GM12874 (cell line): ENCODE measurements around the gene MEPE.
A peak's percentile ranks its signal among the peaks of the same experiment; 100 is the strongest.

Experiments used
- TF ChIP-seq, protein P1 (sequence below): IDR thresholded peaks from 2 replicates; pipeline ENCODE4 v1.5.1; 2011; ENCODE audit warnings: low read depth, mild to moderate bottlenecking, control low read depth, low read length, moderate library complexity; ENCODE audit not compliant: insufficient read depth

Gene MEPE

DNA sequence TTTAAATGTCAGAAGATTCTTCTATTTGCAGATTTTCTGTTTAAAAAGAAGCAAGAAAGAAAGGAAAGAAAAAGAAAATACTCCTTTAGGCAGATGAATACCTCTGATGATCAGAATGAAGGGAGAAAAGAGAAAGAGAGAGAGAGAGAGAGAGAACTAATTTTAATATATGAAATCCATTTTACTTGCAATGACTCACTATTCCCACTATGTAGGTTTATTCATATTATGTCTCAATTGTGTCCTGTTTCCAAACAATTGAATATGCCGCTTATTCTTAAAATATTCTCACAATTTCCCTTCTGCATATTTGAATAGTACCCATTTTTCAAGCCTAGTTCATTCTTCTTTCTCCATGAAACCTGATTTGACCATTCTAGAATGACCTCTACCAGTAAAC is 11.7 kb downstream of the MEPE start:
- TF ChIP-seq, protein P1, sequence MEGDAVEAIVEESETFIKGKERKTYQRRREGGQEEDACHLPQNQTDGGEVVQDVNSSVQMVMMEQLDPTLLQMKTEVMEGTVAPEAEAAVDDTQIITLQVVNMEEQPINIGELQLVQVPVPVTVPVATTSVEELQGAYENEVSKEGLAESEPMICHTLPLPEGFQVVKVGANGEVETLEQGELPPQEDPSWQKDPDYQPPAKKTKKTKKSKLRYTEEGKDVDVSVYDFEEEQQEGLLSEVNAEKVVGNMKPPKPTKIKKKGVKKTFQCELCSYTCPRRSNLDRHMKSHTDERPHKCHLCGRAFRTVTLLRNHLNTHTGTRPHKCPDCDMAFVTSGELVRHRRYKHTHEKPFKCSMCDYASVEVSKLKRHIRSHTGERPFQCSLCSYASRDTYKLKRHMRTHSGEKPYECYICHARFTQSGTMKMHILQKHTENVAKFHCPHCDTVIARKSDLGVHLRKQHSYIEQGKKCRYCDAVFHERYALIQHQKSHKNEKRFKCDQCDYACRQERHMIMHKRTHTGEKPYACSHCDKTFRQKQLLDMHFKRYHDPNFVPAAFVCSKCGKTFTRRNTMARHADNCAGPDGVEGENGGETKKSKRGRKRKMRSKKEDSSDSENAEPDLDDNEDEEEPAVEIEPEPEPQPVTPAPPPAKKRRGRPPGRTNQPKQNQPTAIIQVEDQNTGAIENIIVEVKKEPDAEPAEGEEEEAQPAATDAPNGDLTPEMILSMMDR, result no peak

DNA sequence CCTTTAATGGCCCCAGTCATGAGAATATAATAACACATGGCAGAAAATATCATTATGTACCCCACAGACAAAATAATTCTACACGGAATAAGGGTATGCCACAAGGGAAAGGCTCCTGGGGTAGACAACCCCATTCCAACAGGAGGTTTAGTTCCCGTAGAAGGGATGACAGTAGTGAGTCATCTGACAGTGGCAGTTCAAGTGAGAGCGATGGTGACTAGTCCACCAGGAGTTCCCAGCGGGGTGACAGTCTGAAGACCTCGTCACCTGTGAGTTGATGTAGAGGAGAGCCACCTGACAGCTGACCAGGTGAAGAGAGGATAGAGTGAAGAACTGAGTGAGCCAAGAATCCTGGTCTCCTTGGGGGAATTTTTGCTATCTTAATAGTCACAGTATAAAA is 13.5 kb downstream of the MEPE start:
- TF ChIP-seq, protein P1, result no peak

DNA sequence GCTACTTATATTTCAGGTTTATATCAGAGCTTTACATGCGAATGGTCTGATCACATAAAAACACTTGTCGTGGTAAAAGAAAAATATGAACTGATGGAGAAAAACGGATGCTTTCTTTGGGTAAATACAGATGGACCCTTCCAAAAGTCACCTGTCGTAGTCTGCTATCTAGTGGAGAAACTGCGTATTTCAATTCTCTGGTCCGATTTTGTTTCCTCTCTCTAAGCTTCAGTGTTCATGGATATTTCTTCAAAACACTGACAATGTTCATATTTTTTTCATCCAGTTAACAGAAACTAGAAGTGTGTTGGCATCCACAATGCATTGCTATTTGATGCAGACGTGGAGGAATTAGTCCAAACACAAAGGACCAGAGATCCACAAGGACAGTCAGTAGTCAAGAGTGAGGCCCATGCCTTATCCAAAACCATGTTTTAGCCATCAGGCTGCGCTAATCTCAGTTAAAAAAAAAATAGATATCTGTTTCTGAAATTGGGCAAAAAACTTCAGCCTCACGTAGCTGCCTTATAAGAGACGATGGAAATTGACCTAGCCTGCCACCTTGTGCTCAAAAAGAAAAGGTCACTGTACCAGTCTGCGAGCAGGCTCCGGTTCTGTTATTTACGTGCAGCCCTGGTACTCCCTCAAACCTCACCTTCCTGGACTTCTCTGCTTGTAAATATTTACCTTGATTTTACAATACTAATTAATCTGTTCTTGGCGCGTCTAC is 16.0 kb downstream of the MEPE start:
- TF ChIP-seq, protein P1, result peak; percentile 45; the same call in 1 of the 2 replicates

DNA sequence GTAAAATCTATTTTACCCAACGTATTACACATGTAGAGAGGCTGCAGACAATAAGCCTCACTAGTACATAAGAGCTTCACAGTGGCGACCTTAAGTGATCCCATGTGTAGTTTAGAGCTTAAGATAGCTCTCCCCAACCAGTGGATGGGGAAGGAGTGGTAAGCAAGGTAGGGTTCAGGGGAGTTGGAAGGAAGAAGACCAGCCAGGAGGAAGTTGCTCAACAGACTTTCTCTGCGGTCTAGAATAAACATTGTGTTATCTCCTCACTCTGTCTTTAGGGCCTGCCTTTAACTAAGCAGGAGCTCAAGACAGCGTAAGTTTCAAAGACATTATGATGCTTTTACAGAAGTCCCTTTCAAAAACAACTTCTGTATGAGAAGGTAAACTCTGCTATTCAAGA is 16.8 kb downstream of the MEPE start:
- TF ChIP-seq, protein P1, result no peak

DNA sequence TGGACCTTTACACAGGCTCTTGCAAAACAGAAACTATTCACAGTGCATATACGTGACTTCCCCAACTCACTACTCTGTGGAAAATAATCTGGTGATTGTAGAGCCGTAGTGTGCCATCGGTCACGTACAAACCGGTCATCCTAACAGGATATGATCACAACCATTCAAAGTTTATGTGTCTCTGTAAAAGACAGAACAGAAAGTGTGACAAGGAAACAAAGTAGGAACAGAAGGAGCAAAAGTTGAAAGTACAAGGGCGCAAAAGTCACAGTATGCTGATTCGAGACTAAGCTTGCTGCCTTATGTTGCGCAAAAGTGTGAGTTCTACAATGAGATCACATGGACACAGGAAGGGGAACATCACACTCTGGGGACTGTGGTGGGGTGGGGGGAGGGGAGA is 18.6 kb downstream of the MEPE start:
- TF ChIP-seq, protein P1, result no peak

DNA sequence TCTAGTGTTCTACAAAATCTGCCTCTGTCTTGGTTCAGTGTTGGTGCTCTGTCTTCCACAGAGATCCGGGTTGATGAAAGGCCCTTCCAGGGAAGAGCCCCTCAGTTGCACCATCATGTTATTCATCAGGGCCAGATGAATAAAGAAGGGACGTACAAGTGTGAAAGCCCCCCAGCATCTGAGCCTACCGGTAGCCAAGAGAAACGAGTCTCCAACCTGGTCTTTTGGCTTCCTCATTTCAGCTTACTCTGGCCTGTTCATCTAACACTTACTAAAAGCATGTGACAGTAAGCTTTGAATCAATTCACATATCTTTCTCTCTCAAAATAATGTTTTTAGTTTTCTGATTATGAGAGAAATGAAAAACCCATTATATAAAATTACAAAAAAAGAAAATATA is 19.2 kb downstream of the MEPE start:
- TF ChIP-seq, protein P1, result no peak

DNA sequence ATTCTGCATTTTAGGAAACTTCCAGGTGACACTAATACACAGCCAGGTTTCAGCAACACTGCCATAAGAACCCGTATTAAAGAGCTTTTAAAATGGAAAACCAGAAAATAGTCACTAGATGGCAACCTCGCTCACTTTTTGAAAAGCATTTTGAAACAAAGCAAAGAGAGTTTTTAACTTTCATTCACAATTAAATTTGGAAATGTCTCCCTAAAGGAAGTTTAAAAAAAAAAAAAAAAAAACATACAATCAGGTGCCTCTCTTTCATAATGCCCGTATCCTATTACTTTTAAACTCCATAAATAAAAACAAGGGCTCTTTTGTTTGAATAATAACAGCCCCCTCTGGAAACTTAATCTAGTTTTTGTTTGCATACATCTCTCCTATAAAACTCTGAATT is 20.3 kb downstream of the MEPE start:
- TF ChIP-seq, protein P1, result 0 out of 2 replicates have a peak, but pooled peaks have one; percentile 16
